ENCODE data around the gene FOXI1. TPM values are rescaled to one million over a fixed set of nuclear protein-coding genes. Genes with fewer than 3 reads are reported as not detected.

The FOXI1 gene
- total RNA-seq, 1 experiment from 2014 or later = not detected

DNA sequence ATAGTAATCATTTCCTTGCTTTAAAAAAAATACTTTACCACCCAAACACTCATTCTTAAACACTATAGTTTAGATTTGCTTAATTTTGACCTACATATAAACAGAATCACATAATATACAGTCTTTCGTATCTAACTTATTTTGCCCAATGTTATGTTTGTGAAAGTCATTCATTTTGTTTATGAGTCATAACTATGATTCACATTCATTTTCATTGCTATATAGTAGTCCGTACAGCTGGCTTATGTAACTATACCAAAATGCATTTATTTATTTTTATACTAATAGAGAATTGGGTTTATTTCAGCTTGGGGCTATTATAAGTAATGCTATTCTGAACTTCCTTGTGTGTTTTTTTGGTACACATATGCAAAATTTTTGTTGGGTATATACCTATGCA is 33.9 kb upstream of the FOXI1 start:
- Histone ChIP-seq H3K4me1 (ENCODE audit: control insufficient read depth in 1 of 2, insufficient read depth in 2 of 2, low read length in 2 of 2) (no peaks in the 10 kb centered on the region), H3K36me3 (ENCODE audit: control insufficient read depth in 1 of 2, insufficient read depth in 2 of 2, low read length in 2 of 2) (no peaks in the 10 kb centered on the region), H3K4me3 (replicated peaks in 1 of 2; ENCODE audit: low read depth in 1 of 2, low read length in 2 of 2) (no peak overlapping the region), H4K20me1 (ENCODE audit: insufficient read depth) (no peaks in the 10 kb centered on the region), H3K9me2 (ENCODE audit: insufficient read depth) (no peaks in the 10 kb centered on the region), H3K9ac (ENCODE audit: low read length) (no peak overlapping the region), H3K9me3 (ENCODE audit: control insufficient read depth in 1 of 2, insufficient read depth in 1 of 2, low read depth in 1 of 2, low read length in 2 of 2) (no peaks in the 10 kb centered on the region), H3K27me3 (ENCODE audit: insufficient read depth, low read length) (peaks cover 53% of the 10 kb centered on the region), H3K27ac (ENCODE audit: low read depth, low read length) (no peak overlapping the region), H3K79me2 (ENCODE audit: insufficient read depth, low read length) (no peaks in the 10 kb centered on the region), H3K4me2 (ENCODE audit: low read length) (no peak overlapping the region), H2AFZ (ENCODE audit: low read depth, low read length, poor library complexity, severe bottlenecking) (no peak overlapping the region)
- ChIA-PET POLR2A (no interaction called here), CTCF (interaction anchor here (1.4 to 2.1 kb wide), 4 partner anchors 11 to 370 kb away, joined by 3 to 13 read pairs (median 6); no protein-coding TSS in a partner anchor), RAD21 (ENCODE audit: low non-redundant PET in 1 of 2, low total read pairs in 2 of 2, uncharacterized antibody in 2 of 2, unreplicated experiment in 2 of 2) (no interaction called here)
- no TSS peak for BruUV-seq (replicated peaks)
- ATAC-seq (no peak), DNase-seq (ENCODE audit: low read depth, low spot score) (no peak)
- intact Hi-C loops (cut with micrococcal nuclease) = loop anchor here (2.0 kb wide), 1 partner anchor 371 kb away; no protein-coding TSS in a partner anchor
- TF ChIP-seq RAD21 (IDR thresholded peaks at IDR 0.05; ENCODE audit: low read depth) (no peak), EZH2phosphoT487 (IDR thresholded peaks at IDR 0.05; ENCODE audit: borderline replicate concordance) (no peak), EGR1 (IDR thresholded peaks at IDR 0.05; ENCODE audit: low read depth) (no peak), FOSL1 (IDR thresholded peaks at IDR 0.05; ENCODE audit: low read depth) (peak; percentile 34; the same call in 1 of the 2 replicates)

DNA sequence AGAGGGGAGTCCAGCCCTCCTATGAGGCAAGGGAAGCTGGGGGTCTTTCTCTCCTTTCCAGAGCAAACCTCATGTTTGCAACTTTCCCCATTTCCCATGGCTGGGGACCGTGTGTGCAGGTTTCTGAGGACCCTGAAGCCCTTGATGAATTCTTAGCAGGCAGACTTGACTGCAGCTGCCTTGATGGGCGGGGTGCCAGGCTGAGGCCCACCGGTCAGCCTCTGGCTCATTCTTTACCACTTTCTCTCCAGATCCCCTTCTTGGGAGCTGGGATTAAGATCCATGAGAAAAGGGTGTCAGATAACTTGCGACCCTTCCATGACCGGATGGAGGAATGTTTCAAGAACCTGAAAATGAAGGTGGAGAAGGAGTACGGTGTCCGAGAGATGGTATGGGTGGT is 30.0 kb upstream of the FOXI1 start:
- Histone ChIP-seq H3K4me2 (ENCODE audit: low read length) (no peak overlapping the region), H4K20me1 (ENCODE audit: insufficient read depth) (no peaks in the 10 kb centered on the region), H3K4me1 (ENCODE audit: control insufficient read depth in 1 of 2, insufficient read depth in 2 of 2, low read length in 2 of 2) (no peaks in the 10 kb centered on the region), H3K9ac (ENCODE audit: low read length) (no peak overlapping the region), H2AFZ (ENCODE audit: low read depth, low read length, poor library complexity, severe bottlenecking) (no peak overlapping the region), H3K4me3 (replicated peaks in 1 of 2; ENCODE audit: low read depth in 1 of 2, low read length in 2 of 2) (no peak overlapping the region), H3K9me2 (ENCODE audit: insufficient read depth) (no peaks in the 10 kb centered on the region), H3K27ac (ENCODE audit: low read depth, low read length) (no peak overlapping the region), H3K79me2 (ENCODE audit: insufficient read depth, low read length) (no peaks in the 10 kb centered on the region), H3K36me3 (ENCODE audit: control insufficient read depth in 1 of 2, insufficient read depth in 2 of 2, low read length in 2 of 2) (no peaks in the 10 kb centered on the region), H3K9me3 (ENCODE audit: control insufficient read depth in 1 of 2, insufficient read depth in 1 of 2, low read depth in 1 of 2, low read length in 2 of 2) (no peaks in the 10 kb centered on the region), H3K27me3 (ENCODE audit: insufficient read depth, low read length) (peaks cover 40% of the 10 kb centered on the region)
- ChIA-PET CTCF (no interaction called here), POLR2A (no interaction called here), RAD21 (ENCODE audit: low non-redundant PET in 1 of 2, low total read pairs in 2 of 2, uncharacterized antibody in 2 of 2, unreplicated experiment in 2 of 2) (no interaction called here)
- no peak for DNase-seq (ENCODE audit: low read depth, low spot score)
- ATAC-seq = no peak
- TF ChIP-seq YY1 (IDR thresholded peaks at IDR 0.05; ENCODE audit: extremely low read depth, insufficient replicate concordance, low read depth, low read length) (no peak), ZBTB33 (IDR thresholded peaks at IDR 0.05; ENCODE audit: extremely low read depth, insufficient replicate concordance, low read length) (no peak), CBX3 (IDR thresholded peaks at IDR 0.05; ENCODE audit: low read depth) (no peak), FOSL1 (IDR thresholded peaks at IDR 0.05; ENCODE audit: low read depth) (no peak)
- TF ChIP-seq, protein P1, sequence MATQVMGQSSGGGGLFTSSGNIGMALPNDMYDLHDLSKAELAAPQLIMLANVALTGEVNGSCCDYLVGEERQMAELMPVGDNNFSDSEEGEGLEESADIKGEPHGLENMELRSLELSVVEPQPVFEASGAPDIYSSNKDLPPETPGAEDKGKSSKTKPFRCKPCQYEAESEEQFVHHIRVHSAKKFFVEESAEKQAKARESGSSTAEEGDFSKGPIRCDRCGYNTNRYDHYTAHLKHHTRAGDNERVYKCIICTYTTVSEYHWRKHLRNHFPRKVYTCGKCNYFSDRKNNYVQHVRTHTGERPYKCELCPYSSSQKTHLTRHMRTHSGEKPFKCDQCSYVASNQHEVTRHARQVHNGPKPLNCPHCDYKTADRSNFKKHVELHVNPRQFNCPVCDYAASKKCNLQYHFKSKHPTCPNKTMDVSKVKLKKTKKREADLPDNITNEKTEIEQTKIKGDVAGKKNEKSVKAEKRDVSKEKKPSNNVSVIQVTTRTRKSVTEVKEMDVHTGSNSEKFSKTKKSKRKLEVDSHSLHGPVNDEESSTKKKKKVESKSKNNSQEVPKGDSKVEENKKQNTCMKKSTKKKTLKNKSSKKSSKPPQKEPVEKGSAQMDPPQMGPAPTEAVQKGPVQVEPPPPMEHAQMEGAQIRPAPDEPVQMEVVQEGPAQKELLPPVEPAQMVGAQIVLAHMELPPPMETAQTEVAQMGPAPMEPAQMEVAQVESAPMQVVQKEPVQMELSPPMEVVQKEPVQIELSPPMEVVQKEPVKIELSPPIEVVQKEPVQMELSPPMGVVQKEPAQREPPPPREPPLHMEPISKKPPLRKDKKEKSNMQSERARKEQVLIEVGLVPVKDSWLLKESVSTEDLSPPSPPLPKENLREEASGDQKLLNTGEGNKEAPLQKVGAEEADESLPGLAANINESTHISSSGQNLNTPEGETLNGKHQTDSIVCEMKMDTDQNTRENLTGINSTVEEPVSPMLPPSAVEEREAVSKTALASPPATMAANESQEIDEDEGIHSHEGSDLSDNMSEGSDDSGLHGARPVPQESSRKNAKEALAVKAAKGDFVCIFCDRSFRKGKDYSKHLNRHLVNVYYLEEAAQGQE (IDR thresholded peaks at IDR 0.05; ENCODE audit: low read depth) = no peak
- TF ChIP-seq, protein P2, sequence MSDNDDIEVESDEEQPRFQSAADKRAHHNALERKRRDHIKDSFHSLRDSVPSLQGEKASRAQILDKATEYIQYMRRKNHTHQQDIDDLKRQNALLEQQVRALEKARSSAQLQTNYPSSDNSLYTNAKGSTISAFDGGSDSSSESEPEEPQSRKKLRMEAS (IDR thresholded peaks at IDR 0.05) = no peak
- intact Hi-C loops (cut with micrococcal nuclease) = no loop called here
- no TSS peak for BruUV-seq (replicated peaks)

Data from HCT116 (cell line).